Endothelial cell of hepatic sinusoid (primary cell): ENCODE results near the gene MRPL14.

ENCODE experiments used
- in situ Hi-C: cut with HindIII; loops from 2 replicates; pipeline ENCODE4 v1.10.0; 2017; ENCODE audit warnings: low sequenced_read_pairs

The MRPL14 gene

DNA sequence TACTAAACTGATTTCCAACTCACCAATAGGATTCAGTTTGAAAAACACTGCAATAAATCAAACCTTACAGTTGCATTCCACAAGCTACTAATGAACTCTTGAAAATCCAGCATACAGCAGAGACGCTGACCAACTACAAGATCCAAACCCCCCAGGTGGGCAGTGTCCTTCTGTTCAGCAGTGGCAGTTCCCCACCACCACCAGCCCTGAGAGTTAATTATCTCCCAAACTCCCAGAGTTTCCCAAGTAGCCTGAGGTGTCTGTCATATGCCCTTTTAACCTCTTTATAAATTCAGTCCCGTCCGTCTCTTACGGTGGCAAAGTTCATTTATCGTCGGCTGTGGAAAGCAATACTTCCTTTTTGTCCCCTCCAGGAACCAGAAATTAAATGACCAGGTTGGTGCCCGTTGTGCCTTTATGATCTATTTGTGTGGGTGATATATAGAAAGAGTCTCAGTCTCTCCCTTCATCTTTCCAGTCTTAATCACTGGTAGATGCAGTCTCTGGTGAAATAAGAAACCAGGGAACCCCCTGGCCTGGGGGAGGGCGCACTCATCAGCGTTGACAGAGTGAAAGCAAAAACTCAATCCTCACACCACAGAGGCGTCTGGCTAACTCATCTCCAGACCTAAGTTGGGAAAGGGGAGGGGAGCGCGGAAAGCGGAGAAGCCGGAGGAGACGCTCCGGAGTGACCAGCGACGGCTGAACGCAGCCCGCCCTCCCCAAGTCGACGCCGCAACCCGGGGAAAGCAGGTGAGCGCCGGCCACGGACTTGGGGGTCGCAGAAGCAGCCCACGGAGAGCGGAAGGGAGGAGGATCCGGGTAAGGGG lies 717 bp downstream of the MRPL14 start:
- in situ Hi-C loops, result no loop called here

- in situ Hi-C loops, result no loop called here
Measured at GRCh38 chr6:44123544-44123943, 3.7 kb downstream of the MRPL14 start.

DNA sequence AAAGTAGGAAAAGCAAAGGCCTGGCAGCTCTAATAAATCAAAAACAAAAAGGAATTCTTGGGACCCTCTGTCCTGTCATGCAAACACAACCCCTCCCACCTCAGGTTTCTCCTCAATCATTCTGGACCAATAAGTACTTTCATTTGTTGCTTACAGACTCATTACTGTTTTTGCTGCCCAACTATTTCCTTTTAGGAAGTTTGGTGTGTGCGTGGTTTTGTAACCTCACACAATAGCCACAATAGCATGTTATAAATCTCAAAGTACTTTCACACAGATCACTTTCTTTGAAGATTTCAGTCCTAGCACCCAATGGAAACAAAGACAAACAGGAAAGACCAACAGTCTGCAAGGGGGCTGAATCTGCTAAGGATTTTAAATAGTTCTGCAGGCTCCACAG lies 4.5 kb downstream of the MRPL14 start:
- in situ Hi-C loops, result no loop called here

DNA sequence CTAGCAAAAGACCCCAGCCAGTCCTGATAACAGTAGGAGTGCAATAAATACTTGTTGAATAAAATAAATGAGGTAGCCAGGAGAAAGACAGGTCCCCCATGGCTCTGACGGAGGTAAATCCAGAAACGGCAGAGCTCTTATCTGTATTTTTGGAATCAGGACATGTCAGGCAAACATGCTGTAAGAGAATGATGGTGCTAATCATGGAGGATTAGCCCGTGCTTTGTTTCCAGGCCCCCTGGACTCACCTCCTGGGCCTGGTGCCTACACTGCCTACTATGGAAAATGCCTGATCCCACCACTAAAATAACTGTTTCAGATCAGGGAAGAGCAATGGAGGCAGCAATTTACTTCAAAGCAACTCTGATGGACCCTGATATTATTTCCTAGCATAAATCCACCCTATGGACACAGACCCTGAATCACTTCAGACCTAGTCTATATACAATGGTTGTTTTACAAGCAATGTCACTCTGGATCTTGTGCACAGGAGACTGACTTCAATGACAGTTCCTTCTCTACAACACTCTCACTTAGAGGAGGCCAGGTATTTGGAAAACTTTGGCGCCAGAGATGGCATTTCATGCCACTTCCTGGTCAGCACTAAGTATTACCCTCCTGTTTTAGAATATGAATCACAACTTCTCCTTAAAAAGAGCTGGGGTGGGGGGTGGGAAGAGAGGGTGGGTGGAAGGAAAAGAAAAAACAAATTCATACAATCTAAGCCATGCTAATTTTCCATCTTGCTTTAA lies 6.4 kb downstream of the MRPL14 start:
- in situ Hi-C loops, result no loop called here

GRCh38 chr6:44119704-44120262 lies 7.5 kb downstream of the MRPL14 start:
- in situ Hi-C loops, result no loop called here

DNA sequence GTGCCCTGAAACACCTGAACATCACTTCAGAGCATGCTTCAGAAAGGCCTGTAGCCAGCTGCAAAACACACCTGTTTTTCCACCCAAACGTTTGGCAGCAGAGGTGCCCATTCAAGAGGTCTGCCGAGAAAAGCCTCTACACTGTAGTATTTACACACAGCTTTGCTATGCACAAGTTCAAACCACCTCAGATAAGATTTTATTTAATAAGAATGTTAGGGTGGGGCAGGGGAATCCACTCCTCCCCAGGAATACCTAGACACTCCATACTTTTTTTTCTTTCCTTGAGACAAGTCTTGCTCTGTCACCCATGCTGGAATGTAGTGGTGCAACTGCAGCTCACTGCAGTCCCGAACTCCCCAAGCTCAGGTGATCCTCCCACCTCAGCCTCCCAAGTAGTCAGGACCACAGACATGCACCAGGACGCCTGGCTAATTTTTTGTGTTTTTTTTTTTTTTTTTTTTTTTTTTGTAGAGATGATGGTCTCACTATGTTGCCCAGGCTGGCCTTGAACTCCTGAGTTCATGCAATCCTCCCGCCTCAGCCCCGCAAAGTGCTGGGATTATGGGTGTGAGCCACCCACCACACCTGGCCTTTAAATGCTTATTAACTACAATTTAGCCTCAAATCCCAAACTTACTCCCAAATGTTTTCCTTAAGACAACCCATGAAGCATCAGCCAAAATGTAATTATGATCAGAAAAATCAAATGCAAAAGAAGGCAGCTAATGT lies 9.7 kb downstream of the MRPL14 start:
- in situ Hi-C loops, result no loop called here

DNA sequence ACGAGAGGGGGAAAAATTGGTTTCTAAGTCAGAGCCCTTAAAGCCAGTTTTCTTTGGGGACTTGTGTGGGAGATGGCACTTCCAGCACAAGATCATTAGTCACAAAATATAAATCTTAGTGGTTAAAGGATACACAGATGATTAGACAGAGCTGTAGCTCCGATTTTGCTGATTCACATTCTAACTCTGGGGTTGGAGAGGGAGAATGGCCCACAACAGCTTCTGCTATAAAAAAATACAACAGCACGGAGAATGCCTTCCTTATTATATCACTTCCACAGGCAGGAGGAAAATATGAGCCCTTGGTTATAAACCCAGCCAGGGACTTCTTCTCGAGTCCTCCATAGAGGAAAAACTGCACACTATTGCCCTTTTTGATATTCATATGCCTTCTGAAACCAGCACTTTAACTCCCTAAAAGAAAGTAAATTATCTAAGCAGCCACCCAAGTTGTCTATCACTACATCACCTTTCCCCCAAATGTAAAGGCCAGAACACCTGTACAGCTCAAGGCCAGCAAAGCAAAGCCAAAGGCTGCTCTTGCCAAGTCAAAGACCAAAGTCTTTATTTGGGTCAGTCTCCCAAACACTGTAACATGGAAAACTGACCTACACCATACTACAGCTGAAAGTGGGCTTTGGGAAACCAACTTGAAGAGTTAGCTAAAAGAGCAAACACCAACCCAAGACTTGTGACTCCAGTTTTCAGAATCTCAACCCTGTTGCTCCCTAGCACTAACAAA lies 10.4 kb downstream of the MRPL14 start:
- in situ Hi-C loops, result no loop called here

GRCh38 chr6:44115866-44116265 lies 11.4 kb downstream of the MRPL14 start:
- in situ Hi-C loops, result no loop called here

- in situ Hi-C loops, result no loop called here
Measured at GRCh38 chr6:44113414-44113813, 13.8 kb downstream of the MRPL14 start.

- in situ Hi-C loops, result no loop called here
Measured at GRCh38 chr6:44111434-44112417, 15.5 kb downstream of the MRPL14 start.

- in situ Hi-C loops, result no loop called here
Measured at GRCh38 chr6:44110966-44111365, 16.3 kb downstream of the MRPL14 start.

DNA sequence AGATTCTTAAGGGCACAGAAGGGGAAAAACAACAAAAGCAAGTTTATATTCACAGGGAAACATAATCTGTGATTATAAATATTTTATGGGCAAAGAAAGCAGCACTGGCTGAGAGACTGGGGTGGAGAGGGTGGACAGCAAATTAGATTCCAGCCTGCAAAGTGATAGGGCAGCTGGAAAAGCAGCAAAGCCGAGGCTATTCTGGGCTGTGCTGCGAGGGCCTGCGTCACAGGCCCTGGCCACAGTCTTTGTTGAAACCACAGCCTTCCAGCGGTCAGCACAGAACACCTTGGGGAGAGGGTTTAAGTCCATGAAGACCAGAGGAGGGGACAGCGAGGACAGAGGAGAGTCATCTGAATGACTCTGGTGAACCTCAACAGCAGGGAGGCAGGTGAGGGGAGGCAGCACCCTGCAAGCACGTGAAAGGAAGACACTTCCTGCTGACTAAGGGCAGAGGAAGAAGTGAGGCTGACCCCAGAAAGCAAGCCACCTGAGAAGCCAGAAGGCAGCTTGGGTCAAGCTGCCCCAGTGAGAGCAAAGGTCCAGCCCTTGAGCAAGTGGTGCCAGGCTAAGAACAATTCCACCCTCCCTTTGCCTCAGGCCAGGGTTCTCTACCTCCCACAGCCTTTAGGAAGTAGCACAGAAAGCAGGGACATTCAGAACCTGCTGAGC lies 17.1 kb downstream of the MRPL14 start:
- in situ Hi-C loops, result no loop called here

DNA sequence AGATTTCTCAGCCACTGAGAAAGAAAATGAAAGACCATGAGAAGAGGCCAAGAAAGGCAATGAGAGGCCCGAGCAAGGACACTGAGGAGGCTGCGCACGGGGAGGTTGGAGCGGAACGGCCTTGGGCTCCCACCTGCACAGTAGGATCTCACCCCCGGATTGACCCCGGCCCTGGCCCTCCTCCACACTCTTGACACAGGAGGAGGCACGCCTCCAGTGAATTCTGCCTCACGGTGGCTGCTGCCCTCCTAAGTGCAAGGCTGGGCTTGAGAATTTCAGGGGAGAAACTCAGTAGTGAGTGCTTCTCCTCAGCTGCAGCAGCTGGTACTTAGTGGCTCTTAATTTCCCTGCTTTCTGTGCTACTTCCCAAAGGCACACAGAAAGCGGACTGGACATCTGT lies 18.0 kb downstream of the MRPL14 start:
- in situ Hi-C loops, result loop anchor here (5.0 kb wide), 1 partner anchor 123 kb away; no protein-coding TSS in a partner anchor

DNA sequence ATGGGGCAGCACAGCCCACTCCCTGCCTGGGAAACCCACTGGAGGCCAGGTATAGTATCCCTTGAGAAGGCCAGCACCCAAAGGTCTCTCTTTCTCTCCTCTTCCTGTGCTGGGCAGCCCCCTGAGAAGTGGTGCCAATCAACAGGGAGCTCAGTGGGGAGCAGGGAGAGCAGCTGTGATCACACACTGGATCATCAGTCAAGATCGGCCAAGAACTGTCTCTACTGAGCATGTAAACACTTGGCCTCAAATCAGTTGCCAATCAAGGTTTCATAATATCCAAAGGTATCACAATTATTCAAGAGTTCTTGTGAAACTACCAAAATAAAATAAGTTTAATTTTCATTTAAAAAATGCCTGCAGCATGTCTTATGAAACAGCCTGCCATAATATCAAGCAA lies 18.8 kb downstream of the MRPL14 start:
- in situ Hi-C loops, result loop anchor here (5.0 kb wide), 1 partner anchor 124 kb away; no protein-coding TSS in a partner anchor

DNA sequence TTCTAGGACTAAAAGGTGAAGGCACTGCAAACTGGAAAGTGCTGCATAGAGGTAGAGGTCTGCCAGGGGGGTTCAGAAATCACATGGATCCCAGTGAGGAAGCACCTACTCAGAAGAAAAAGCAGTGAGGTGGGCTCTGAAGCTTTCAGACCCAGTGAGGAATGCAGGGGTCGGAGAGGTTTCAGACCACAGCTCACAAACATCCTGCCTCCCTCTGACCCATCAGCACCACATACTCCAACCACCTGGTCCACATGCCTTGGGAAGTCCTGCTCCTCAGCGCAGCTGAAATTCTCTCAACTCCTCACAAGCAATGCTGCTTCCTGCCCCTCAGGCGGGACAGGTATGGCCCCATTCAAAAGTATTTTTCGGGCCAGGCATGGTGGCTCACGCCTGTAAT lies 20.2 kb downstream of the MRPL14 start:
- in situ Hi-C loops, result loop anchor here (5.0 kb wide), 1 partner anchor 125 kb away; no protein-coding TSS in a partner anchor

- in situ Hi-C loops, result loop anchor here (5.0 kb wide), 1 partner anchor 126 kb away; no protein-coding TSS in a partner anchor
Measured at GRCh38 chr6:44105993-44106740, 21.1 kb downstream of the MRPL14 start.

GRCh38 chr6:44105146-44105545 lies 22.1 kb downstream of the MRPL14 start:
- in situ Hi-C loops, result loop anchor here (5.0 kb wide), 1 partner anchor 127 kb away; no protein-coding TSS in a partner anchor
